Ovary (tissue), 3 donors: ENCODE data around the gene ZBTB33.

Source experiments
- CTCF ChIP-seq, 3 donors: fragments of 450-650 bp in 2 of 3; fragments of 200-600 bp in 1 of 3; IDR thresholded peaks; one replicate each; pipeline versions ENCODE4 v1.5.1 to v1.8.0; 2016 to 2022; ENCODE audit warnings: antibody characterized with exemption in 3 of 3, mild to moderate bottlenecking in 1 of 3
- EP300 ChIP-seq: sonication (generic); formaldehyde crosslinking; IDR thresholded peaks from one replicate; pipeline ENCODE4 v1.6.1; 2017; ENCODE audit warnings: antibody characterized with exemption
- POLR2A ChIP-seq: fragments of 450-650 bp; IDR thresholded peaks from one replicate; pipeline ENCODE4 v1.6.1; 2017; ENCODE audit warnings: antibody characterized with exemption, mild to moderate bottlenecking, moderate library complexity
- donor health status: DM: no; HTN: no; CAD: no.

GRCh38 chrX:120281761-120282160, 31.1 kb downstream of the ZBTB33 start:
- no peak for TF ChIP-seq CTCF (IDR thresholded peaks at IDR 0.05)
- TF ChIP-seq POLR2A = no peak
- TF ChIP-seq EP300 = no peak
